ENCODE results near the gene ARG2. TPM values are rescaled to one million over a fixed set of nuclear protein-coding genes. Genes with fewer than 3 reads are reported as not detected.

The ARG2 gene
- total and polyA plus RNA-seq, 4 donors, result 0.08 to 3.1 (median 0.59) TPM

DNA sequence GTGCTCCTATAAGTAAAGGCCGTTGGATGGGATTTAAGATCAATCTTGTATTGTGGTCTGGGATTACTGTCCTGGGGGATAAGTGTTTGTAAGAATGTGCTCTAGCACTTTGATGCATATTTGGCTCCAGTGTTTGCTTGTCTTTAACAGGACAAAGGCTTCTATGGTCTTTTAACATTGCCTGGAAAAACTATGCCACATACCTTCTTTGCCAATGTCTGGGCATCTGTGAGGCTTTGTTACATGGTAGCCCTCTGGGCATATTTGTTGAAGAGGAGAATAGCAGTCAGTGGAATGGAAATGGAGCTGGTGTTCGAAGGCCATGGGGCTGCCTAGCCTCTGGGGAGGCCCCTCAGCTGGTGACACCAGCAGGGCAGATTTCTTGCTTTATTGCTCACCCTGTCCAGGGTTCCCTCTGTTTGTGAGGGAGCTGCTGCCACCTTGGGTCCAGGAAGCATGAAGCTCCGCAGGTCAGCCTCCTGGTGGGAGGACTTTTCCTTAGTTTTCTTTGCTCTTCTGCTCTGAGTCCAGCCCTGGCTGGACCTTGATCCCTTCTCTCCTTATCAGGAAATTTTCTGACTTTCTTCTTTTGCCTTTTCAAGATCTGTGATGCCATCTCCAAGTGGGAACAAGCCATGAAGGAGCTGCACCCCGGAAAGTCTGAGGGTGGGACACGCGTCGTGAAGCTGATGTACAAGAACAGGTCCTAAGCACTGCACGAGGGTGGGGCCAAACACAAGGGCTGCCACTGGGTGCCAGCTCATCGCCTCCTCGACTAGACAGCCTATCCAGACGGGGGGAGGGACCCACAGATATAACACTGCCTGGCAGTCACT lies 39.2 kb upstream of the ARG2 start:
- Histone ChIP-seq H3K27me3 (ENCODE audit: control insufficient read depth in 4 of 4, insufficient read depth in 4 of 4, low read length in 3 of 4) (no peaks in the 10 kb centered on the region), H3K4me3 (ENCODE audit: low read depth in 1 of 3, low read length in 3 of 3) (no peak overlapping the region), H3K36me3 (ENCODE audit: control insufficient read depth in 4 of 4, insufficient read depth in 3 of 4, low read depth in 1 of 4, low read length in 3 of 4) (peaks cover 0 to under 1% (median 0%) of the 10 kb centered on the region in 4 donors), H3K27ac (ENCODE audit: low read depth in 1 of 2, low read length in 2 of 2) (no peak overlapping the region), H3K4me1 (ENCODE audit: control insufficient read depth in 4 of 4, insufficient read depth in 4 of 4, low read length in 3 of 4) (peaks cover 0 to 2% (median 0%) of the 10 kb centered on the region in 4 donors), H3K9me3 (ENCODE audit: control insufficient read depth in 4 of 4, low read length in 3 of 4) (no peaks in the 10 kb centered on the region), H3K9ac (ENCODE audit: low read depth in 1 of 2, low read length in 2 of 2) (no peak overlapping the region)
- 90% methylated on average over 11 of the region's 11 CpGs for WGBS
- no peak for DNase-seq (ENCODE audit: low spot score)
- TF ChIP-seq GABPA (IDR thresholded peaks at IDR 0.05 in 1 of 2, conservative IDR thresholded peaks at IDR 0.05 in 1 of 2) (no peak), RAD21 (IDR thresholded peaks at IDR 0.05) (no peak), HNF4A (conservative IDR thresholded peaks at IDR 0.05) (no peak), JUND (IDR thresholded peaks at IDR 0.05) (no peak), FOXA2 (IDR thresholded peaks at IDR 0.05) (no peak), EGR1 (IDR thresholded peaks at IDR 0.05; ENCODE audit: low read depth in 2 of 2) (no peak), HNF4G (IDR thresholded peaks at IDR 0.05) (no peak), FOXA1 (IDR thresholded peaks at IDR 0.05) (no peak), NR2F2 (IDR thresholded peaks at IDR 0.05) (no peak), SP1 (IDR thresholded peaks at IDR 0.05) (no peak), YY1 (IDR thresholded peaks at IDR 0.05) (no peak), RXRA (IDR thresholded peaks at IDR 0.05) (no peak)
- TF ChIP-seq, protein P1, sequence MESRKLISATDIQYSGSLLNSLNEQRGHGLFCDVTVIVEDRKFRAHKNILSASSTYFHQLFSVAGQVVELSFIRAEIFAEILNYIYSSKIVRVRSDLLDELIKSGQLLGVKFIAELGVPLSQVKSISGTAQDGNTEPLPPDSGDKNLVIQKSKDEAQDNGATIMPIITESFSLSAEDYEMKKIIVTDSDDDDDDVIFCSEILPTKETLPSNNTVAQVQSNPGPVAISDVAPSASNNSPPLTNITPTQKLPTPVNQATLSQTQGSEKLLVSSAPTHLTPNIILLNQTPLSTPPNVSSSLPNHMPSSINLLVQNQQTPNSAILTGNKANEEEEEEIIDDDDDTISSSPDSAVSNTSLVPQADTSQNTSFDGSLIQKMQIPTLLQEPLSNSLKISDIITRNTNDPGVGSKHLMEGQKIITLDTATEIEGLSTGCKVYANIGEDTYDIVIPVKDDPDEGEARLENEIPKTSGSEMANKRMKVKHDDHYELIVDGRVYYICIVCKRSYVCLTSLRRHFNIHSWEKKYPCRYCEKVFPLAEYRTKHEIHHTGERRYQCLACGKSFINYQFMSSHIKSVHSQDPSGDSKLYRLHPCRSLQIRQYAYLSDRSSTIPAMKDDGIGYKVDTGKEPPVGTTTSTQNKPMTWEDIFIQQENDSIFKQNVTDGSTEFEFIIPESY (IDR thresholded peaks at IDR 0.05), result no peak
- TF ChIP-seq, protein P2, sequence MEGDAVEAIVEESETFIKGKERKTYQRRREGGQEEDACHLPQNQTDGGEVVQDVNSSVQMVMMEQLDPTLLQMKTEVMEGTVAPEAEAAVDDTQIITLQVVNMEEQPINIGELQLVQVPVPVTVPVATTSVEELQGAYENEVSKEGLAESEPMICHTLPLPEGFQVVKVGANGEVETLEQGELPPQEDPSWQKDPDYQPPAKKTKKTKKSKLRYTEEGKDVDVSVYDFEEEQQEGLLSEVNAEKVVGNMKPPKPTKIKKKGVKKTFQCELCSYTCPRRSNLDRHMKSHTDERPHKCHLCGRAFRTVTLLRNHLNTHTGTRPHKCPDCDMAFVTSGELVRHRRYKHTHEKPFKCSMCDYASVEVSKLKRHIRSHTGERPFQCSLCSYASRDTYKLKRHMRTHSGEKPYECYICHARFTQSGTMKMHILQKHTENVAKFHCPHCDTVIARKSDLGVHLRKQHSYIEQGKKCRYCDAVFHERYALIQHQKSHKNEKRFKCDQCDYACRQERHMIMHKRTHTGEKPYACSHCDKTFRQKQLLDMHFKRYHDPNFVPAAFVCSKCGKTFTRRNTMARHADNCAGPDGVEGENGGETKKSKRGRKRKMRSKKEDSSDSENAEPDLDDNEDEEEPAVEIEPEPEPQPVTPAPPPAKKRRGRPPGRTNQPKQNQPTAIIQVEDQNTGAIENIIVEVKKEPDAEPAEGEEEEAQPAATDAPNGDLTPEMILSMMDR (IDR thresholded peaks at IDR 0.05; ENCODE audit: low read depth, low read length, missing input control), result no peak
- TF ChIP-seq, protein P3, sequence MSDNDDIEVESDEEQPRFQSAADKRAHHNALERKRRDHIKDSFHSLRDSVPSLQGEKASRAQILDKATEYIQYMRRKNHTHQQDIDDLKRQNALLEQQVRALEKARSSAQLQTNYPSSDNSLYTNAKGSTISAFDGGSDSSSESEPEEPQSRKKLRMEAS (IDR thresholded peaks at IDR 0.05), result no peak
- TF ChIP-seq, protein P4, sequence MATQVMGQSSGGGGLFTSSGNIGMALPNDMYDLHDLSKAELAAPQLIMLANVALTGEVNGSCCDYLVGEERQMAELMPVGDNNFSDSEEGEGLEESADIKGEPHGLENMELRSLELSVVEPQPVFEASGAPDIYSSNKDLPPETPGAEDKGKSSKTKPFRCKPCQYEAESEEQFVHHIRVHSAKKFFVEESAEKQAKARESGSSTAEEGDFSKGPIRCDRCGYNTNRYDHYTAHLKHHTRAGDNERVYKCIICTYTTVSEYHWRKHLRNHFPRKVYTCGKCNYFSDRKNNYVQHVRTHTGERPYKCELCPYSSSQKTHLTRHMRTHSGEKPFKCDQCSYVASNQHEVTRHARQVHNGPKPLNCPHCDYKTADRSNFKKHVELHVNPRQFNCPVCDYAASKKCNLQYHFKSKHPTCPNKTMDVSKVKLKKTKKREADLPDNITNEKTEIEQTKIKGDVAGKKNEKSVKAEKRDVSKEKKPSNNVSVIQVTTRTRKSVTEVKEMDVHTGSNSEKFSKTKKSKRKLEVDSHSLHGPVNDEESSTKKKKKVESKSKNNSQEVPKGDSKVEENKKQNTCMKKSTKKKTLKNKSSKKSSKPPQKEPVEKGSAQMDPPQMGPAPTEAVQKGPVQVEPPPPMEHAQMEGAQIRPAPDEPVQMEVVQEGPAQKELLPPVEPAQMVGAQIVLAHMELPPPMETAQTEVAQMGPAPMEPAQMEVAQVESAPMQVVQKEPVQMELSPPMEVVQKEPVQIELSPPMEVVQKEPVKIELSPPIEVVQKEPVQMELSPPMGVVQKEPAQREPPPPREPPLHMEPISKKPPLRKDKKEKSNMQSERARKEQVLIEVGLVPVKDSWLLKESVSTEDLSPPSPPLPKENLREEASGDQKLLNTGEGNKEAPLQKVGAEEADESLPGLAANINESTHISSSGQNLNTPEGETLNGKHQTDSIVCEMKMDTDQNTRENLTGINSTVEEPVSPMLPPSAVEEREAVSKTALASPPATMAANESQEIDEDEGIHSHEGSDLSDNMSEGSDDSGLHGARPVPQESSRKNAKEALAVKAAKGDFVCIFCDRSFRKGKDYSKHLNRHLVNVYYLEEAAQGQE (IDR thresholded peaks at IDR 0.05), result no peak
- TF ChIP-seq, protein P5, sequence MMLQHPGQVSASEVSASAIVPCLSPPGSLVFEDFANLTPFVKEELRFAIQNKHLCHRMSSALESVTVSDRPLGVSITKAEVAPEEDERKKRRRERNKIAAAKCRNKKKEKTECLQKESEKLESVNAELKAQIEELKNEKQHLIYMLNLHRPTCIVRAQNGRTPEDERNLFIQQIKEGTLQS (IDR thresholded peaks at IDR 0.05), result no peak

Measured in liver (tissue), 9 donors.